Fibroblast of lung (primary cell): Measurements from ENCODE around the gene RBBP8. TPM values are rescaled to one million over a fixed set of nuclear protein-coding genes. Genes with fewer than 3 reads are reported as not detected.
A peak's percentile ranks its signal among the peaks of the same experiment; 100 is the strongest.

Source experiments
- DNase-seq, 2 donors: peaks; one replicate each; pipeline versions ENCODE4 v3.0.0 to v3.0.0-alpha.2; 2010; ENCODE audit warnings: low read depth in 2 of 2
- H2AFZ ChIP-seq: 2 replicates; pipeline ENCODE4 v1.5.1; 2012; ENCODE audit warnings: low read length, control low read depth, inconsistent platforms
- H3K27ac ChIP-seq: 2 replicates; pipeline ENCODE4 v1.5.1; 2011; ENCODE audit warnings: low read length, control low read depth; ENCODE audit not compliant: insufficient read depth
- H3K27me3 ChIP-seq: 2 replicates; pipeline ENCODE4 v1.5.1; 2011; ENCODE audit warnings: mild to moderate bottlenecking, low read length; ENCODE audit not compliant: control insufficient read depth, insufficient read depth
- H3K36me3 ChIP-seq: 2 replicates; pipeline ENCODE4 v1.5.1; 2011; ENCODE audit warnings: low read length; ENCODE audit not compliant: control insufficient read depth, insufficient read depth
- H3K4me1 ChIP-seq: 2 replicates; pipeline ENCODE4 v1.5.1; 2011; ENCODE audit warnings: low read length; ENCODE audit not compliant: control insufficient read depth, insufficient read depth; ENCODE audit errors: extremely low read depth
- H3K4me2 ChIP-seq: 2 replicates; pipeline ENCODE4 v1.5.1; 2011; ENCODE audit warnings: low read length, control low read depth; ENCODE audit not compliant: insufficient read depth; ENCODE audit errors: extremely low read depth
- H3K4me3 ChIP-seq, 4 experiments: fragments of 200-600 bp in 1 of 4; sonication (generic) in 1 of 4; replicated peaks in 1 of 4; 2 replicates each; pipeline ENCODE4 v1.5.1; 2011 to 2016; ENCODE audit warnings: low read length in 4 of 4, low read depth in 3 of 4, mild to moderate bottlenecking in 3 of 4, control low read depth in 2 of 4, inconsistent platforms in 1 of 4, mixed read lengths in 1 of 4; ENCODE audit not compliant: insufficient read depth in 1 of 4; ENCODE audit errors: control extremely low read depth in 1 of 4
- H3K79me2 ChIP-seq: 2 replicates; pipeline ENCODE4 v1.5.1; 2012; ENCODE audit warnings: mild to moderate bottlenecking, low read length, inconsistent platforms; ENCODE audit not compliant: control insufficient read depth, insufficient read depth
- H3K9ac ChIP-seq: 2 replicates; pipeline ENCODE4 v1.5.1; 2011; ENCODE audit warnings: mild to moderate bottlenecking, low read length, control low read depth; ENCODE audit not compliant: insufficient read depth
- H3K9me3 ChIP-seq: 2 replicates; pipeline ENCODE4 v1.5.1; 2012; ENCODE audit warnings: low read depth, low read length; ENCODE audit not compliant: control insufficient read depth, insufficient read depth
- H4K20me1 ChIP-seq: 2 replicates; pipeline ENCODE4 v1.5.1; 2011; ENCODE audit warnings: low read length; ENCODE audit not compliant: control insufficient read depth, insufficient read depth; ENCODE audit errors: extremely low read depth
- CTCF ChIP-seq, 2 donors: IDR thresholded peaks in 1 of 2; conservative IDR thresholded peaks in 1 of 2; 1 replicate in 1 of 2; 2 replicates in 1 of 2; pipeline ENCODE4 v1.5.1; 2011 to 2012; ENCODE audit warnings: low read length in 2 of 2, control low read depth in 1 of 2, inconsistent platforms in 1 of 2, low read depth in 1 of 2, mild to moderate bottlenecking in 1 of 2
- EZH2 ChIP-seq: IDR thresholded peaks from 2 replicates; pipeline ENCODE4 v1.5.1; 2012; ENCODE audit warnings: low read length, control low read depth, mild to moderate bottlenecking; ENCODE audit errors: missing control alignments
- polyA plus RNA-seq, 2 donors: library from polyadenylated mRNA; depleted of rRNA in 1 of 2; stranded (reverse) in 1 of 2; unstranded in 1 of 2; fragments of >200 nt; gene quantifications; 2 replicates each; pipeline ENCODE4 v1.2.1, GENCODE V29; 2011 to 2012; ENCODE audit warnings: missing spikeins in 1 of 2
- total RNA-seq: library from RNA; depleted of rRNA; stranded (reverse); fragments of >200 nt; gene quantifications from 2 replicates; pipeline ENCODE4 v1.2.1, GENCODE V29; 2014

The RBBP8 gene
- total and polyA plus RNA-seq, 2 donors (not counting 1 experiment from before 2014, with no cell fraction given): 17.8 to 21.0 TPM

- TF ChIP-seq EZH2 (no peak), CTCF (conservative IDR thresholded peaks at IDR 0.05 in 1 of 2, IDR thresholded peaks at IDR 0.05 in 1 of 2; ENCODE audit: low read depth in 1 of 2, low read length in 2 of 2) (peak; percentile 72 to 85)
- no peak overlapping the region for H3K4me3 ChIP-seq
- H2AFZ ChIP-seq: no peak overlapping the region
- H3K4me2 ChIP-seq: no peak overlapping the region
- no peaks in the 10 kb centered on the region for H4K20me1 ChIP-seq
- no peaks in the 10 kb centered on the region for H3K9me3 ChIP-seq
- DNase-seq: peak; percentile 57 to 71
- H3K9ac ChIP-seq: no peak overlapping the region
- H3K27ac ChIP-seq: no peak overlapping the region
- H3K36me3 ChIP-seq: no peaks in the 10 kb centered on the region
- no peaks in the 10 kb centered on the region for H3K27me3 ChIP-seq
- H3K4me1 ChIP-seq: no peaks in the 10 kb centered on the region
- peaks cover 5% of the 10 kb centered on the region for H3K79me2 ChIP-seq
Measured at GRCh38 chr18:22930089-22930713, 2.9 kb upstream of the RBBP8 start.

GRCh38 chr18:22932885-22933205, 283 bp upstream of the RBBP8 start:
- Histone ChIP-seq H3K36me3 (no peaks in the 10 kb centered on the region), H4K20me1 (no peaks in the 10 kb centered on the region), H3K4me3 (peak overlapping the region; percentile 76 to 93 (median 87)), H3K27me3 (no peaks in the 10 kb centered on the region), H2AFZ (peak overlapping the region; percentile 98), H3K4me1 (no peaks in the 10 kb centered on the region), H3K27ac (peak overlapping the region; percentile 96), H3K9me3 (no peaks in the 10 kb centered on the region), H3K9ac (peak overlapping the region; percentile 97), H3K79me2 (peaks cover 5% of the 10 kb centered on the region), H3K4me2 (peak overlapping the region; percentile 98)
- DNase-seq: no peak
- TF ChIP-seq CTCF (conservative IDR thresholded peaks at IDR 0.05 in 1 of 2, IDR thresholded peaks at IDR 0.05 in 1 of 2; ENCODE audit: low read depth in 1 of 2, low read length in 2 of 2): no peak
- no peak for TF ChIP-seq EZH2

- peak overlapping the region; percentile 97 for H2AFZ ChIP-seq
- H3K9me3 ChIP-seq: no peaks in the 10 kb centered on the region
- peak overlapping the region; percentile 96 for H3K27ac ChIP-seq
- no peak for DNase-seq
- peak overlapping the region; percentile 76 to 93 (median 87) for H3K4me3 ChIP-seq
- H4K20me1 ChIP-seq: no peaks in the 10 kb centered on the region
- H3K27me3 ChIP-seq: no peaks in the 10 kb centered on the region
- peaks cover 5% of the 10 kb centered on the region for H3K79me2 ChIP-seq
- no peaks in the 10 kb centered on the region for H3K36me3 ChIP-seq
- H3K4me2 ChIP-seq: peak overlapping the region; percentile 96
- TF ChIP-seq EZH2 (no peak), CTCF (conservative IDR thresholded peaks at IDR 0.05 in 1 of 2, IDR thresholded peaks at IDR 0.05 in 1 of 2; ENCODE audit: low read depth in 1 of 2, low read length in 2 of 2) (no peak)
- H3K9ac ChIP-seq: peak overlapping the region; percentile 97
- H3K4me1 ChIP-seq: no peaks in the 10 kb centered on the region
Measured at GRCh38 chr18:22933966-22934423, 867 bp downstream of the RBBP8 start.
